ENCODE results near the gene GPR180. TPM values are rescaled to one million over a fixed set of nuclear protein-coding genes. Genes with fewer than 3 reads are reported as not detected.

The GPR180 gene
- total RNA-seq, 4 donors from 2014 or later: 2.6 to 5.3 (median 3.6) TPM

DNA sequence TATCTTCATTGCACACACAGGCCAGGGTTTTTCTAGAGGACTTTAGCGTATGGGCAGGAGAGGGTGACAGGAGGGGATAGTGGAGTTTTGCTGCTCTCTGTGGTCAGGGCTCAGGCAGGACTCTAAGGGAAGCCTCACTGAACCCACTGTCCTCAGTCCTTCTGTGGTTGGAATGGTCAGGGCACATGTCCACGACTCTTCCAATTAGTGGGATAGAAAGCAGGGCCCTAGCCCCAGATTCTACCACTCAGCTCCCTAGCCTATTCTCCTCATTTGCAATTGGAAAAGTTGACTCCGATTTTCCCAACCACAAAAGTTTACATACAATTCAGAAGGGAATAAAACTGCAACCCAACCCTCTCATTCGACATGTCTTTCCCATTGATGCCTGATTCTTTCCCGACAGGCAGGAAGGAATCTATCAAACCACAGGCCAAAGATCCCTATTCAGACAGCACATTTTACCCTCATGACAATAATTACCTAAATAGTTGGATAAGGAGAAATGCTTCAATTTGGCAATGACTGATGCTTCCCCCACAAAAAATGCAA, 43.9 kb upstream of the GPR180 start:
- Histone ChIP-seq H3K9me3 (no peaks in the 10 kb centered on the region), H3K27ac (no peak overlapping the region), H3K4me3 (no peak overlapping the region), H3K4me1 (no peaks in the 10 kb centered on the region), H3K27me3 (no peaks in the 10 kb centered on the region), H3K36me3 (peaks cover 0 to 3% (median 0%) of the 10 kb centered on the region in 3 donors)
- WGBS, 2 donors: 69 to 78% methylated on average over 5 of the region's 5 CpGs
- TF ChIP-seq CTCF (IDR thresholded peaks at IDR 0.05) (no peak), POLR2A (IDR thresholded peaks at IDR 0.05) (no peak)
- intact Hi-C loops (cut with DNase I): no loop called here
- no peak for DNase-seq

- TF ChIP-seq CTCF (IDR thresholded peaks at IDR 0.05) (no peak), POLR2A (IDR thresholded peaks at IDR 0.05) (no peak)
- no peak overlapping the region for H3K27ac ChIP-seq
- intact Hi-C loops (cut with DNase I): no loop called here
- H3K4me1 ChIP-seq: no peaks in the 10 kb centered on the region
- H3K4me3 ChIP-seq: no peak overlapping the region
- no peak for DNase-seq
- WGBS, 2 donors: 54 to 73% methylated on average over 6 of the region's 6 CpGs
- H3K9me3 ChIP-seq: no peaks in the 10 kb centered on the region
- H3K36me3 ChIP-seq: peaks cover 0 to 10% (median 4%) of the 10 kb centered on the region in 3 donors
- H3K27me3 ChIP-seq: no peaks in the 10 kb centered on the region
Observed at GRCh38 chr13:94558716-94559115, 42.9 kb upstream of the GPR180 start.

GRCh38 chr13:94559222-94559795, 42.3 kb upstream of the GPR180 start:
- Histone ChIP-seq H3K4me1 (no peaks in the 10 kb centered on the region), H3K36me3 (peaks cover 0 to 10% (median 4%) of the 10 kb centered on the region in 3 donors), H3K9me3 (no peaks in the 10 kb centered on the region), H3K27ac (no peak overlapping the region), H3K4me3 (no peak overlapping the region), H3K27me3 (no peaks in the 10 kb centered on the region)
- TF ChIP-seq CTCF (IDR thresholded peaks at IDR 0.05): no peak
- TF ChIP-seq POLR2A (IDR thresholded peaks at IDR 0.05): no peak
- intact Hi-C loops (cut with DNase I): no loop called here
- no peak for DNase-seq
- WGBS, 2 donors: 81 to 86% methylated on average over 6 of the region's 6 CpGs

- Histone ChIP-seq H3K36me3 (peaks cover 0 to 10% (median 4%) of the 10 kb centered on the region in 3 donors), H3K27ac (no peak overlapping the region), H3K27me3 (no peaks in the 10 kb centered on the region), H3K4me1 (no peaks in the 10 kb centered on the region), H3K4me3 (no peak overlapping the region), H3K9me3 (no peaks in the 10 kb centered on the region)
- no peak for DNase-seq
- intact Hi-C loops (cut with DNase I): no loop called here
- TF ChIP-seq CTCF (IDR thresholded peaks at IDR 0.05) (no peak), POLR2A (IDR thresholded peaks at IDR 0.05) (no peak)
- WGBS, 2 donors: 66 to 68% methylated on average over 2 of the region's 2 CpGs
Observed at GRCh38 chr13:94560116-94560515, 41.5 kb upstream of the GPR180 start.

- 85 to 89% methylated on average over 3 of the region's 3 CpGs for WGBS, 2 donors
- Histone ChIP-seq H3K4me1 (no peaks in the 10 kb centered on the region), H3K36me3 (peaks cover 0 to 10% (median 4%) of the 10 kb centered on the region in 3 donors), H3K27me3 (no peaks in the 10 kb centered on the region), H3K9me3 (no peaks in the 10 kb centered on the region), H3K4me3 (no peak overlapping the region), H3K27ac (no peak overlapping the region)
- intact Hi-C loops (cut with DNase I): no loop called here
- no peak for DNase-seq
- TF ChIP-seq POLR2A (IDR thresholded peaks at IDR 0.05) (no peak), CTCF (IDR thresholded peaks at IDR 0.05) (no peak)
Observed at GRCh38 chr13:94561126-94561525, 40.5 kb upstream of the GPR180 start.
